Breast epithelium (tissue), 4 donors: ENCODE measurements around the gene C19orf38. TPM values are rescaled to one million over a fixed set of nuclear protein-coding genes. Genes with fewer than 3 reads are reported as not detected.

Source experiments
- DNase-seq, 2 donors: peaks; one replicate each; pipeline ENCODE4 v3.0.0-alpha.2; 2019; ENCODE audit warnings: low spot score in 2 of 2
- H3K27ac ChIP-seq, 2 donors: fragments of 200-600 bp; sonication (generic) in 1 of 2; one replicate each; pipeline ENCODE4 v1.5.1; 2016 to 2019; ENCODE audit warnings: mild to moderate bottlenecking in 1 of 2
- H3K27me3 ChIP-seq, 2 donors: fragments of 200-600 bp; sonication (generic) in 1 of 2; one replicate each; pipeline versions ENCODE4 v1.5.1 to v1.6.0; 2017 to 2019; ENCODE audit warnings: control low read depth in 1 of 2, mild to moderate bottlenecking in 1 of 2
- H3K36me3 ChIP-seq: fragments of 200-600 bp; one replicate; pipeline ENCODE4 v1.5.1; 2019
- H3K4me1 ChIP-seq, 2 donors: fragments of 200-600 bp; sonication (generic); one replicate each; pipeline ENCODE4 v1.5.1; 2016 to 2019; ENCODE audit warnings: control low read depth in 1 of 2
- H3K4me3 ChIP-seq, 3 donors: fragments of 200-600 bp; sonication (generic); 1 replicate in 2 of 3; 2 replicates in 1 of 3; pipeline ENCODE4 v1.5.1; 2016 to 2019; ENCODE audit warnings: mild to moderate bottlenecking in 3 of 3, moderate library complexity in 2 of 3
- H3K9me3 ChIP-seq, 2 donors: fragments of 200-600 bp; sonication (generic) in 1 of 2; one replicate each; pipeline ENCODE4 v1.5.1; 2016 to 2019; ENCODE audit warnings: control low read depth in 1 of 2
- POLR2A ChIP-seq: fragments of 450-650 bp; IDR thresholded peaks from one replicate; pipeline ENCODE4 v1.6.1; 2016; ENCODE audit warnings: antibody characterized with exemption, mild to moderate bottlenecking, moderate library complexity
- POLR2AphosphoS5 ChIP-seq, 3 donors: sonication (generic); formaldehyde crosslinking; IDR thresholded peaks; one replicate each; pipeline ENCODE4 v1.6.1; 2017; ENCODE audit warnings: antibody characterized with exemption in 3 of 3
- intact Hi-C: fragments of 100-400 bp; cut with DNase I; formaldehyde crosslinking; loops from one replicate; pipeline ENCODE4 v1.15.1; 2023; ENCODE audit warnings: low total_unique reads
- total RNA-seq, 3 donors: library from RNA; depleted of rRNA; stranded (reverse); fragments of >200 nt; gene quantifications; one replicate each; pipeline ENCODE4 v1.1.0, GENCODE V29; 2016
- TF ChIP-seq, protein P1 (sequence below), 3 donors: fragments of 450-650 bp; IDR thresholded peaks; one replicate each; pipeline ENCODE4 v1.5.1; 2016 to 2017; ENCODE audit warnings: antibody characterized with exemption in 3 of 3, mild to moderate bottlenecking in 3 of 3, moderate library complexity in 3 of 3

Gene C19orf38
- total RNA-seq, 3 donors from 2014 or later, result 1.3 to 2.7 (median 2.0) TPM

DNA sequence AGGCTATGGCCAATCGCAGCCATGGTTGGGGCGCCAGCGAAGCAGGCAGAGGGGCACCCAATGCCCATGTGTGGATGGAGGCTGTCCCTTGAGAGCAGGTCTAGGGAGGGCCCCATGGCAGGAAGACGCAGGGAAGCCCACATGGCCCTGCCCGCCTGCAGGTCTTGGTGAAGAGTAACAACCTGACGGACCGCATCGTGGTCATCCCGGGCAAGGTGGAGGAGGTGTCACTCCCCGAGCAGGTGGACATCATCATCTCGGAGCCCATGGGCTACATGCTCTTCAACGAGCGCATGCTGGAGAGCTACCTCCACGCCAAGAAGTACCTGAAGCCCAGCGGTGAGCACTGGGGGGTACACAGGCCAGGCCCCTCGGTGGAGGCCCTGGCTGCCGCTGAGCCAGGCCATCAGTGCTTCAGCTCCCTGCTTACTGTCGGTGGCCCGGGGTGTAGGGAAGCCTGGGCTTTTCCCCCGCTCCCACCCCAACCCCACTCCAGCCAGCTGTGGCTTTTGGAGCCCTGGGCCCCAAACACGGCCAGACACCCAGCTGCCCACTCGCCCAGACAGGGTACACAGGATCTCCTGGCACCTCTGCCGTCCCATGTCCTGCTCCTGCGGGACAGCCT, 65.6 kb downstream of the C19orf38 start:
- H3K36me3 ChIP-seq, result no peaks in the 10 kb centered on the region
- no peaks in the 10 kb centered on the region for H3K4me1 ChIP-seq
- no peaks in the 10 kb centered on the region for H3K27me3 ChIP-seq
- DNase-seq, result no peak
- no peak overlapping the region for H3K4me3 ChIP-seq
- H3K9me3 ChIP-seq, result no peaks in the 10 kb centered on the region
- no peak overlapping the region for H3K27ac ChIP-seq
- TF ChIP-seq, protein P1, sequence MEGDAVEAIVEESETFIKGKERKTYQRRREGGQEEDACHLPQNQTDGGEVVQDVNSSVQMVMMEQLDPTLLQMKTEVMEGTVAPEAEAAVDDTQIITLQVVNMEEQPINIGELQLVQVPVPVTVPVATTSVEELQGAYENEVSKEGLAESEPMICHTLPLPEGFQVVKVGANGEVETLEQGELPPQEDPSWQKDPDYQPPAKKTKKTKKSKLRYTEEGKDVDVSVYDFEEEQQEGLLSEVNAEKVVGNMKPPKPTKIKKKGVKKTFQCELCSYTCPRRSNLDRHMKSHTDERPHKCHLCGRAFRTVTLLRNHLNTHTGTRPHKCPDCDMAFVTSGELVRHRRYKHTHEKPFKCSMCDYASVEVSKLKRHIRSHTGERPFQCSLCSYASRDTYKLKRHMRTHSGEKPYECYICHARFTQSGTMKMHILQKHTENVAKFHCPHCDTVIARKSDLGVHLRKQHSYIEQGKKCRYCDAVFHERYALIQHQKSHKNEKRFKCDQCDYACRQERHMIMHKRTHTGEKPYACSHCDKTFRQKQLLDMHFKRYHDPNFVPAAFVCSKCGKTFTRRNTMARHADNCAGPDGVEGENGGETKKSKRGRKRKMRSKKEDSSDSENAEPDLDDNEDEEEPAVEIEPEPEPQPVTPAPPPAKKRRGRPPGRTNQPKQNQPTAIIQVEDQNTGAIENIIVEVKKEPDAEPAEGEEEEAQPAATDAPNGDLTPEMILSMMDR (IDR thresholded peaks at IDR 0.05), result no peak
- TF ChIP-seq POLR2AphosphoS5 (IDR thresholded peaks at IDR 0.05), result no peak
- TF ChIP-seq POLR2A, result no peak
- intact Hi-C loops, result no loop called here

DNA sequence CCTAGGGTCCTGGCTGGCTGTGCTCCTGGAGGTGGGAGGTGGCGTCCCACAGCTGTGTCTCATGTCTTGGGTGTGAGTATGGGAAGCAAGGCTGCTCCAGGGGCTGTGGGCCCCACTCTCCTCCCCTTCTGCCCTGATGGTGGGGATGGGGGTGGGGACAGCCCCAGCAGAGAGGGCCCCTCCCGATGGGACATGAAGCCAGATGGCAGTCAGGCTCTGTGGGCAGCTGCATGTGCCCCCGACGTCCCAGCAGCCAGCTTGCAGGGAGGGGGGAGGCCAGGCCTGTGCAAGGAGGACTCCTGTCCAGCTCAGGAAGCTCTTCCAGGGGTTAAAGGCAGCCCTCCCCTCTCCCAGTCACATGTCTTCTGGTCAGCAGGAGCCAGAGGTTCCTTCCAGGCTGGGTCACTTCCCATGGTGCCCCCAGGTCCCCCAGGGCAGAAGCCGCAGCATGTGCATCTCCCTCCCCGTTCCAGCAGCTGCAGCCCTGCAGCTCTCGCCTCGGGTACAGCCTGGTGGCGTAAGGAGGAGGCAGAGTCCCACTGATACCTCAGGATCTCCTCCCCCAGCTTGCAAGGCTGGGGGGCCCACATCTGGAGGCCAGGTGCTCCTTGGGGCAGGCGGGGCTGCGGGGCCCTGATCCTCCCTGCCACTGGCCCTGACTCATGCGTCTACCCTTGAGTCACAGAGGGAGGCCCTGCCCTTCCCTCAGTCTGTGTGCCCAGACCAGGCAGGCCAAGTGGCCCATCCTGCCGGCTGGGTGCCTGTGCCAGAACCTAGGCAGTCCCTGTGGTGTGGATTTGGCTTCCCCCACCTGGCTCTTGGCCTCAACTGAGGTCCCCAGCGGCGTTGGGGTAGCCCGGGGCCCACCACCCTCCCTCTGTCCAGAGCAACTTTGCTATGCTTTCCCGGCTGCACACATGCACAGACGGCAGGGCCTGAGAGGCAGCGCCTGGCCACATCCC, 67.2 kb downstream of the C19orf38 start:
- DNase-seq, result no peak
- TF ChIP-seq, protein P1 (IDR thresholded peaks at IDR 0.05), result no peak
- TF ChIP-seq POLR2AphosphoS5 (IDR thresholded peaks at IDR 0.05) (no peak), POLR2A (no peak)
- intact Hi-C loops, result no loop called here
- peak overlapping the region in 1 of 2 donors; percentile 52 for H3K27ac ChIP-seq
- no peak overlapping the region for H3K4me3 ChIP-seq
- H3K4me1 ChIP-seq, result no peaks in the 10 kb centered on the region
- H3K27me3 ChIP-seq, result no peaks in the 10 kb centered on the region
- no peaks in the 10 kb centered on the region for H3K9me3 ChIP-seq
- H3K36me3 ChIP-seq, result no peaks in the 10 kb centered on the region

DNA sequence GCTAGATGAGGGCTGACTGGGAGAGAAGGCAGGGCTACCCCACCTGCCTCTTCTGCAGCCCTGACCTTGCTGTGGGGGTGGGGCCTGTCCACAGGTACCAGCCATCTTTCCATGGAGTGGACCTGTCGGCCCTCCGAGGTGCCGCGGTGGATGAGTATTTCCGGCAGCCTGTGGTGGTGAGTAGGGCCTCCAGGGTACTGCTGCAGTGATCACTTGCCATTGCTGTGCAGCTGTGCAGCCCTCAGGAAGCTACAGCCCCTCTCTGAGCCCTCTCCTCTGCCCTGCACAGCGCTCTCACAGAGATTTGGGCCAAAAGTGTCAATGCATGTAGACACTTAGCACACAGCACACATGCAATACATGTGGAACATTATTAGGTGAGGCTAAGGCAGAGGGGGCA, 68.4 kb downstream of the C19orf38 start:
- no peaks in the 10 kb centered on the region for H3K4me1 ChIP-seq
- H3K4me3 ChIP-seq, result no peak overlapping the region
- no peak for TF ChIP-seq POLR2A
- no peak for TF ChIP-seq POLR2AphosphoS5 (IDR thresholded peaks at IDR 0.05)
- TF ChIP-seq, protein P1 (IDR thresholded peaks at IDR 0.05), result no peak
- no peaks in the 10 kb centered on the region for H3K27me3 ChIP-seq
- intact Hi-C loops, result no loop called here
- no peak overlapping the region for H3K27ac ChIP-seq
- no peak for DNase-seq
- H3K36me3 ChIP-seq, result no peaks in the 10 kb centered on the region
- no peaks in the 10 kb centered on the region for H3K9me3 ChIP-seq

GRCh38 chr19:10918359-10918758, 70.1 kb downstream of the C19orf38 start:
- DNase-seq, result no peak
- no peak overlapping the region for H3K4me3 ChIP-seq
- intact Hi-C loops, result no loop called here
- no peaks in the 10 kb centered on the region for H3K4me1 ChIP-seq
- H3K36me3 ChIP-seq, result no peaks in the 10 kb centered on the region
- H3K9me3 ChIP-seq, result no peaks in the 10 kb centered on the region
- H3K27ac ChIP-seq, result no peak overlapping the region
- TF ChIP-seq POLR2AphosphoS5 (IDR thresholded peaks at IDR 0.05) (no peak), POLR2A (no peak)
- TF ChIP-seq, protein P1 (IDR thresholded peaks at IDR 0.05), result no peak
- no peaks in the 10 kb centered on the region for H3K27me3 ChIP-seq

Other genes with a start within 250 kb of the C19orf38 start
- 10 to 100 TPM; 63.0 to 92.5 (median 67.5) TPM for gene SLC44A2, start 222.9 kb upstream of the C19orf38 start, total RNA-seq
- gene ILF3, start 194.1 kb upstream of the C19orf38 start, total RNA-seq, result 100 to 1,000 TPM in 2 of 3 donors, 10 to 100 TPM in 1; 80.2 to 166 (median 115) TPM
- 10 to 100 TPM; 29.0 to 47.5 (median 31.2) TPM for gene QTRT1, start 147.0 kb upstream of the C19orf38 start, total RNA-seq
- gene DNM2, start 130.3 kb upstream of the C19orf38 start, total RNA-seq, result 10 to 100 TPM; 83.1 to 98.6 (median 84.5) TPM
- 10 to 100 TPM; 27.2 to 51.2 (median 42.4) TPM for gene TMED1, start 12.2 kb upstream of the C19orf38 start, total RNA-seq
- gene CARM1, start 23.1 kb downstream of the C19orf38 start, total RNA-seq, result 10 to 100 TPM; 11.6 to 17.3 (median 17.0) TPM
- 10 to 100 TPM; 40.3 to 68.6 (median 59.6) TPM for gene YIPF2, start 80.2 kb downstream of the C19orf38 start, total RNA-seq
- 10 to 100 TPM; 21.1 to 31.6 (median 21.6) TPM for gene TIMM29, start 80.4 kb downstream of the C19orf38 start, total RNA-seq
- gene SMARCA4, start 112.6 kb downstream of the C19orf38 start, total RNA-seq, result 10 to 100 TPM; 36.8 to 78.3 (median 72.4) TPM
- gene LDLR, start 241.0 kb downstream of the C19orf38 start, total RNA-seq, result 10 to 100 TPM; 12.6 to 47.4 (median 45.6) TPM